Activated CD4-positive, alpha-beta T cell treated with anti-CD3 and anti-CD28 coated beads, Interleukin-2, amount 50 U/mL, for 16 hours (primary cell): ENCODE results near the gene AGMAT.

Source experiments
- DNase-seq: peaks from one replicate; pipeline ENCODE4 v3.0.0-alpha.2; 2020

Gene AGMAT

DNA sequence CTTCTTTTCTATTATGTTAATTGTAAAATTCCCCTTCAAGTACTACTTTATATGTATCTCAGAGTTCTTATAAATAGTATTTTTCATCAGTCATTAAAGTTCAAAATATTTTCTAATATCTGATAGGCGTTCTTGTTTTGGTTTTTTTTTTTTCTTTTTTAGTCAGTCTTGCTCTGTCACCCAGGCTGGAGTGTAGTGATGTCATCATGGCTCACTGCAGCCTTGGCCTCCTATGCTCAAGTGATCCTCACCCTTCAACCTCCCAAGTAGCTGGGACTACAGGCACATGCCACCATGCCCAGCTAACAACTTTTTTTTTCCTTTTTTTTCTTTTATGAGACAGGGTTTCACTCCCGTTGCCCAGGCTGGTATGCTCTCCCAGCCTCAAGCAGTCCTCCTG lies 27.3 kb downstream of the AGMAT start:
- DNase-seq: no peak

- DNase-seq: no peak
These were observed 27.8 kb downstream of the AGMAT start for GRCh38 chr1:15557008-15557407.

DNA sequence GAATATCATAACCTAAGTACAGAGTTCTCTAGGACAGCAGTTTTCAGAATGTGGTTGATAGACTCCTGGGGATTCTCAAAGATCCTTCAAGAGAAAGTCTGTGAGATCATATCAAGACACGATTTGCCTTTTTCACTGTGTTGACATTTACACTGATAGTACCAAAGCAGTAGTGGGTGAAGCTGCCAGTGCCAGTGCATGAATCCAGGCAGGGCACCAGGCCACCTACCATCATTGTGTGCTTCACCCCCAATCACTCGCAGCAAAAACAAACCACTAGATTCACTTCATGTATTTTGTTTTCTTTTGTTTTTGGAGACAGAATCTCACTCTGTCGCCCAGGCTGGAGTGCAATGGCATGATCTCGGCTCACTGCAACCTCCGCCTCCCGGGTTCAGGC lies 34.3 kb downstream of the AGMAT start:
- DNase-seq: no peak

- no peak for DNase-seq
These were observed 38.2 kb downstream of the AGMAT start for GRCh38 chr1:15546641-15547040.

DNA sequence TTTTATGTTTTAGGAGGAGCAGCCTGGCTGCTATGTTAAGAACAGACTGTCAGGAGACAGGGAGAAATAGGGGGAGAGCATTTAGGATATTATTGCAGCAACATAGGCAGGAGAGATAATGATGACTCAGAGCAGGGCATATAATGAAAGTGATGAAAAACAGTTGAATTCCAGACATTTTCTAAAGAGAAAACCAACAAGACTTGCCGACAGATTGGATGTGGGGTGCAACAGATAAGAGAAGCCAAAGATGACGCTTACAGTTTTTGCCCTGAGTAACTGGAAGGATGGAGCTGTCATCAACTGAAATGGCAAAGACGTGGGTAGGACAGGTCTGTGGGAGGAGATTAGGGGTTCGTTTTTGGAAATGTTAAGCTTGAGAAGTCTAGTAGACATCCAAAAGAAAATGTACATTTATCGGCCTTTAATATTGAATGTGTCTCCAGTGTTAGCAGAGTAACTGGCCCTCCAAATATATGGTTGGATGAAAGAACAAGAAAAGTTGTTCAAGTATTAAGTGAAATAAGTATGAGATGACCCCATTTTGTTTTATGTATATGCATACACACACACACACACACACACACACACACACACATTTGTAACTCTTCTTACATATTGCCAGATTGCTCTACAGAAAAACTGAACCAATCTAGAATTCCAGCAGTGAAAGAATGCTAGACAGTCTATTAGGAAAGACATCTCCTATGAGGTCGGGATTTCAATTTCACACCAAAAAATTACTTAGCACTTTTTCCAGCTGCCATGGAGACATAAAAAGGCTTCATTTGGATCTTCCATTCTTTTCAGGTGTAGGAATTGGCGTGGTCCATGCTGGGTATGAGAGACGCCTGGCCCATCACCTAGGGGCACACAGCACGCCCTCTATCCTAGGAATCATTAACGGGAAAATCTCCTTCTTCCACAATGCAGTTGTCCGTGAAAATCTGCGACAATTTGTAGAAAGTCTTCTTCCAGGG lies 41.0 kb downstream of the AGMAT start:
- no peak for DNase-seq

GRCh38 chr1:15543251-15543588 lies 41.6 kb downstream of the AGMAT start:
- no peak for DNase-seq

- no peak for DNase-seq
These were observed 42.2 kb downstream of the AGMAT start for GRCh38 chr1:15542388-15543250.

- DNase-seq: no peak
These were observed 43.5 kb downstream of the AGMAT start for GRCh38 chr1:15541231-15541792.

DNA sequence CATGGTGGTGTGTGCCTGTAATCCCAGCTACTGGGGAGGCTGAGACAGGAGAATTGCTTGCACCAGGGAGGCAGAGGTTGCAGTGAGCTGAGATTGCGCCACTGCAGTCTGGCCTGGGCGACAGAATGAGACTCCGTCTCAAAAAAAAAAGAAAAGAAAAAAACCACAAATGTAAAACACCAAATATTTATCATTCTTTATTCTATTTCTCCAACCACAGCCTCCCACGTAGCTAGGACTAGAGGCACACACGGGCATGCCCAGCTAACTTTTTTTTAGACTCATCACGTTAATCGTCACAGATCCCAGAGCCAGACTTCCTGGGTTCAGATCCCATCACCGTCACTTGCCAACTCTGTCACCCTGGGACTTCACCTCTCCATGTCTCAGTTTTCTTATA lies 44.7 kb downstream of the AGMAT start:
- no peak for DNase-seq

DNA sequence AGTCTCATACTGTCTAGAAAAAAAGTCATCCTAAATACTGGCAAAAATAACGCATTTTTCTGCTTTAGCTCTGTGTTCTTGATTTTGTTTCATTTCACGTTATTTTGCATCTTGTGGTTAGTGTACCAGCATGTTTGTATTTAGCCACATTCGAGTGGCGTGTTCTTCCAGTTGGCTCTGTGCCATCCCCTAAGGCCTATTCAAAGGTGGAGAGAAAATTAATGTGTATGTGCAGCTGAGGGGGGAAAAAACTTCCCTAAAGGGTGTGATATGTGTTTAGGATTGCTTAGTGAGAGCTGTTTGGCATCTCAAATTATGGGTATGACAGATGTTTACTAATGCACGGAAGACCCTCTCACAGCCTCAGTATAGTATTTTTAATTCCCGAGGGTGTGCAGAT lies 46.1 kb downstream of the AGMAT start:
- DNase-seq: no peak

- DNase-seq: peak; percentile 64
These were observed 53.2 kb downstream of the AGMAT start for GRCh38 chr1:15531682-15532081.

DNA sequence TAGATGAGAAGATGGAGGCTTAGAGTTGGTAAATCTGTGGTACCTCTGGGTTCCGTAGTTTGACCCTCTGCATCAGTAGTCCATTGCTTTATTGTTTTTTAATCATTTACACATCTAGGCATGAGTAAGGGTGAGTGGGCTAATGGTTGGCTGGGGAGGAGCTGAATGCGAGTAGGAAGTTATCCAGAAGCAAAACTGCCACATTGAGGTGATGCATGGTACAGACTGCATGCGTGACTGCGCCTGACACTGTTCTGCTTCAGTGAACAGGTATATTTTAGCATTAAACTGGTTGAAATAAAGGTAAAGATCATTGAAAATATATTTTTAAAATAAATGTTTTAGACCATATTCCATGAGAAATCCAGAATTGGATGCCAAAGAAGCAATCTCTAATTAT lies 53.8 kb downstream of the AGMAT start:
- DNase-seq: no peak

- peak; percentile 100 for DNase-seq
These were observed 58.1 kb downstream of the AGMAT start, which contains the start of gene DNAJC16 for GRCh38 chr1:15526490-15527339. Gene DNAJC16 (plus strand): TSS chr1:15526848. CDS start chr1:15529106, 2,258 bp downstream.

- no peak for DNase-seq
These were observed 58.8 kb downstream of the AGMAT start for GRCh38 chr1:15526021-15526489.

GRCh38 chr1:15525050-15526020 lies 59.5 kb downstream of the AGMAT start:
- no peak for DNase-seq

- DNase-seq: peak; percentile 100
These were observed 60.4 kb downstream of the AGMAT start for GRCh38 chr1:15524283-15525049.

DNA sequence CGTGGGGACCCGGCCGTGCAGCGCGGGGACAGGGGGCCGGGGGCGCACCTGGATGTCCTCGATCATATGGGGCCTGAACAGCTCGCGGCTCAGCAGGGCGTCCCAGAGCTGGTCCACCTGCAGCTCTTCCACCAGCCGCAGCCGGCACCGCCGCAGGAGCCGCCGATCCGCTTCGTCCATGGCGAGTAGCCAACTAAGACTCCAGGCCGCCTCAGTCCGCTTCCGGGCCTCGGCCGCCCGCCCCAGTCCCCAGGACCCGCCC lies 60.9 kb downstream of the AGMAT start, which contains the start of gene CASP9:
Gene CASP9, minus strand, starts transcription at position 195 of the 262 bp plus-strand sequence. Its CDS starts 15 bp downstream, at position 180.
- DNase-seq: no peak

DNA sequence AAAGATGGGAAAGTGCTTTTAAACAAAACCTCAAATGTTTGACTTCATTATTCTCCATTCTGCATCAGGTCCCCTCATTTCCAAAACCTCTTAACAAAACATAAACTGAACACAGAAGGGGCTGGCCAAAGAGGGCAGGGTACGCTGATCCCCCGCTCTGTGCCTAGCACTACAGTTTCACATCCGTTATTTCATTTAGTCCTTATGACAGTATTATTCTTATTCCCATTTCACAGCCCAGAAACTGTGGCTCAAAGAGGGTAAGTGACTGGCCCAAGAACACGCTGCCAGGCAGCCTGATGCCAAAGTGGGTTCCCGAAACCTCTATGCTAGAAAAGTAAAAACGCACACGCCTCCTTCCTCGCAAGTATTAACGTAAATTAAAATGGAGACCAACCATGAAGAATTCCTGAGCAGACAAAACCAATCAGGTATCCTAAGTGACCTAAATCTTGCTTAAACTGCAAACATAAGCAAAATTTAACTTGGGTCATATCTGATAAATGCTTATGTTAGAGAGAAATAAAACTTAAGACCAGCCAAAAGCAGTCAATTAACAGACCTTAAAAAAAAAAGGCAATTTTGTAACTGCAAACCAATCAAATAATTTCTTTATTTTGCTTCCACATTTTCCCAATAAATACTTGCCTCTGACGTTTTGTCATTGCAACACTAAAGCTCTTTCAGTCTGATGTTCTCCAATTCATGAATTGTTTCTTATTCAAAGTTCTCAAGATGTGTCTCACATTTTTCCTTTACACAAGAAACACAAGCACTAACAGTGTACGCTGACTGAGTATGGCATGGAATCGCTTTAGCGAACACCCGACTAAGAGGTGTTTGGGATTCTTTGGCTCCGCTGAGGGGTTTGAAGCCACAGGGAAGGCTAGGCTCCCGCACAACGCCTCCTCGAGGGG lies 61.5 kb downstream of the AGMAT start:
- no peak for DNase-seq

DNA sequence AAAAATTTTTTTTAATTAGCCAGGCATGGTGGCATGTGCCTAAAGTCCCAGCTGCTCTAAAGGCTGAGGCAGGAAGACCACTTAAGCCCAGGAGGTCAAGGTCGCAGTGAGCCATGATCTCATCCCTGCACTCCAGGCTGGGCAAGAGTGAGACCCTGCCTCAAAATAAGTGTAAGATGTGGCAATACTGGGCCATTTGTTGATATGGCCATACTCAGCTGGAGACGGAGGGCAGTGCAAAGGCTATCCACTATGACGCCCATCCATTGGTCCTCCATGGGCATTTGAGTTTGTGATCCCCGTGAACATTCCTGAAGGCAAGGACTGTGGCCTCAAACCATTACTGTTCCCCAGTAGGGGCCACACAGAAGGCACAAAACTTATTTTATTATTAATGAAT lies 62.3 kb downstream of the AGMAT start:
- DNase-seq: no peak
